ENCODE results near the gene ATP8B1.
"Not testable (repeated sequence)": the region's sequence is repeated elsewhere in the genome, so short reads cannot be mapped to it uniquely, and the experiment has no call there.

The ATP8B1 gene

GRCh38 chr18:57730146-57730545 lies 73.0 kb downstream of the ATP8B1 start:
- TF ChIP-seq, protein P1, sequence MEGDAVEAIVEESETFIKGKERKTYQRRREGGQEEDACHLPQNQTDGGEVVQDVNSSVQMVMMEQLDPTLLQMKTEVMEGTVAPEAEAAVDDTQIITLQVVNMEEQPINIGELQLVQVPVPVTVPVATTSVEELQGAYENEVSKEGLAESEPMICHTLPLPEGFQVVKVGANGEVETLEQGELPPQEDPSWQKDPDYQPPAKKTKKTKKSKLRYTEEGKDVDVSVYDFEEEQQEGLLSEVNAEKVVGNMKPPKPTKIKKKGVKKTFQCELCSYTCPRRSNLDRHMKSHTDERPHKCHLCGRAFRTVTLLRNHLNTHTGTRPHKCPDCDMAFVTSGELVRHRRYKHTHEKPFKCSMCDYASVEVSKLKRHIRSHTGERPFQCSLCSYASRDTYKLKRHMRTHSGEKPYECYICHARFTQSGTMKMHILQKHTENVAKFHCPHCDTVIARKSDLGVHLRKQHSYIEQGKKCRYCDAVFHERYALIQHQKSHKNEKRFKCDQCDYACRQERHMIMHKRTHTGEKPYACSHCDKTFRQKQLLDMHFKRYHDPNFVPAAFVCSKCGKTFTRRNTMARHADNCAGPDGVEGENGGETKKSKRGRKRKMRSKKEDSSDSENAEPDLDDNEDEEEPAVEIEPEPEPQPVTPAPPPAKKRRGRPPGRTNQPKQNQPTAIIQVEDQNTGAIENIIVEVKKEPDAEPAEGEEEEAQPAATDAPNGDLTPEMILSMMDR (IDR thresholded peaks at IDR 0.05; ENCODE audit: low read depth, low read length, missing control alignments) = no peak
- no peak overlapping the region for H3K4me3 ChIP-seq (ENCODE audit: low read depth, low read length)
- DNase-seq (ENCODE audit: low read depth) = no peak

- TF ChIP-seq, protein P1 (IDR thresholded peaks at IDR 0.05; ENCODE audit: low read depth, low read length, missing control alignments) = no peak
- DNase-seq (ENCODE audit: low read depth) = no peak
- H3K4me3 ChIP-seq (ENCODE audit: low read depth, low read length) = no peak overlapping the region
These were observed 74.1 kb downstream of the ATP8B1 start for GRCh38 chr18:57728941-57729511.

GRCh38 chr18:57727952-57728807 lies 74.9 kb downstream of the ATP8B1 start:
- TF ChIP-seq, protein P1 (IDR thresholded peaks at IDR 0.05; ENCODE audit: low read depth, low read length, missing control alignments) = no peak
- no peak for DNase-seq (ENCODE audit: low read depth)
- H3K4me3 ChIP-seq (ENCODE audit: low read depth, low read length) = no peak overlapping the region

GRCh38 chr18:57719211-57719935 lies 83.7 kb downstream of the ATP8B1 start:
- DNase-seq (ENCODE audit: low read depth) = not testable (repeated sequence)

GRCh38 chr18:57716549-57716948 lies 86.6 kb downstream of the ATP8B1 start:
- DNase-seq (ENCODE audit: low read depth) = no peak
- TF ChIP-seq, protein P1 (IDR thresholded peaks at IDR 0.05; ENCODE audit: low read depth, low read length, missing control alignments) = no peak
- H3K4me3 ChIP-seq (ENCODE audit: low read depth, low read length) = no peak overlapping the region

More at GRCh38 chr18:57719211-57719935, 83.7 kb downstream of the ATP8B1 start:
- not testable (repeated sequence) for H3K4me3 ChIP-seq (ENCODE audit: low read depth, low read length)

GRCh38 chr18:57715671-57716070 lies 87.4 kb downstream of the ATP8B1 start:
- DNase-seq (ENCODE audit: low read depth) = no peak
- TF ChIP-seq, protein P1 (IDR thresholded peaks at IDR 0.05; ENCODE audit: low read depth, low read length, missing control alignments) = no peak
- no peak overlapping the region for H3K4me3 ChIP-seq (ENCODE audit: low read depth, low read length)

- TF ChIP-seq, protein P1 (IDR thresholded peaks at IDR 0.05; ENCODE audit: low read depth, low read length, missing control alignments) = no peak
- H3K4me3 ChIP-seq (ENCODE audit: low read depth, low read length) = no peak overlapping the region
- DNase-seq (ENCODE audit: low read depth) = no peak
These were observed 88.0 kb downstream of the ATP8B1 start for GRCh38 chr18:57715073-57715472.

Measured in GM12864 (cell line).